Fibroblast of pulmonary artery (primary cell): ENCODE results near the gene SIX1.

Experiments
- DNase-seq: peaks from one replicate; pipeline ENCODE4 v3.0.0-alpha.2; 2010; ENCODE audit warnings: low read depth
- H3K4me3 ChIP-seq: replicated peaks from 2 replicates; pipeline ENCODE4 v1.5.1; 2011; ENCODE audit warnings: low read depth, mild to moderate bottlenecking, control low read depth, low read length, moderate library complexity
- TF ChIP-seq, protein P1 (sequence below): IDR thresholded peaks from 2 replicates; pipeline ENCODE4 v1.5.1; 2011; ENCODE audit warnings: mild to moderate bottlenecking, control low read depth, low read length, inconsistent platforms; ENCODE audit errors: missing control alignments

Gene SIX1

DNA sequence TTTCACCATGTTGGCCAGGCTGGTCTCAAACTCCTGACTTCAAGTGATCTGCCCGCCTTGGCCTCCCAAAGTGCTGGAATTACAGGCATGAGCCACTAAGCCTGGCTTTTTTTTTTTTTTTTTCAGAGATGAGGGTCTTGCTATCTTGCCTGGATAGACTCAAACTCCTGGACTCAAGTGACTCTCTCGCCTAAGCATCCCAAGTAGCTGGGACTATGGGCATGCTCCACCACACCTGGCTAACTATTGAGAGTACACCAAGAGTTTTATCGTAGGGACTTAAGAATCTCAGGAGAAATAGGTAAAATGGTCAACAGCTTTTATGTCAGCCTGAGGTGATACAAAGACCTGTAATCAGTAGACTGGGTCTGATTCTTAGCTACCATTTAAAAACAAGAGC is 31.2 kb upstream of the SIX1 start:
- TF ChIP-seq, protein P1, sequence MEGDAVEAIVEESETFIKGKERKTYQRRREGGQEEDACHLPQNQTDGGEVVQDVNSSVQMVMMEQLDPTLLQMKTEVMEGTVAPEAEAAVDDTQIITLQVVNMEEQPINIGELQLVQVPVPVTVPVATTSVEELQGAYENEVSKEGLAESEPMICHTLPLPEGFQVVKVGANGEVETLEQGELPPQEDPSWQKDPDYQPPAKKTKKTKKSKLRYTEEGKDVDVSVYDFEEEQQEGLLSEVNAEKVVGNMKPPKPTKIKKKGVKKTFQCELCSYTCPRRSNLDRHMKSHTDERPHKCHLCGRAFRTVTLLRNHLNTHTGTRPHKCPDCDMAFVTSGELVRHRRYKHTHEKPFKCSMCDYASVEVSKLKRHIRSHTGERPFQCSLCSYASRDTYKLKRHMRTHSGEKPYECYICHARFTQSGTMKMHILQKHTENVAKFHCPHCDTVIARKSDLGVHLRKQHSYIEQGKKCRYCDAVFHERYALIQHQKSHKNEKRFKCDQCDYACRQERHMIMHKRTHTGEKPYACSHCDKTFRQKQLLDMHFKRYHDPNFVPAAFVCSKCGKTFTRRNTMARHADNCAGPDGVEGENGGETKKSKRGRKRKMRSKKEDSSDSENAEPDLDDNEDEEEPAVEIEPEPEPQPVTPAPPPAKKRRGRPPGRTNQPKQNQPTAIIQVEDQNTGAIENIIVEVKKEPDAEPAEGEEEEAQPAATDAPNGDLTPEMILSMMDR, result no peak
- DNase-seq, result no peak
- H3K4me3 ChIP-seq, result no peak overlapping the region

DNA sequence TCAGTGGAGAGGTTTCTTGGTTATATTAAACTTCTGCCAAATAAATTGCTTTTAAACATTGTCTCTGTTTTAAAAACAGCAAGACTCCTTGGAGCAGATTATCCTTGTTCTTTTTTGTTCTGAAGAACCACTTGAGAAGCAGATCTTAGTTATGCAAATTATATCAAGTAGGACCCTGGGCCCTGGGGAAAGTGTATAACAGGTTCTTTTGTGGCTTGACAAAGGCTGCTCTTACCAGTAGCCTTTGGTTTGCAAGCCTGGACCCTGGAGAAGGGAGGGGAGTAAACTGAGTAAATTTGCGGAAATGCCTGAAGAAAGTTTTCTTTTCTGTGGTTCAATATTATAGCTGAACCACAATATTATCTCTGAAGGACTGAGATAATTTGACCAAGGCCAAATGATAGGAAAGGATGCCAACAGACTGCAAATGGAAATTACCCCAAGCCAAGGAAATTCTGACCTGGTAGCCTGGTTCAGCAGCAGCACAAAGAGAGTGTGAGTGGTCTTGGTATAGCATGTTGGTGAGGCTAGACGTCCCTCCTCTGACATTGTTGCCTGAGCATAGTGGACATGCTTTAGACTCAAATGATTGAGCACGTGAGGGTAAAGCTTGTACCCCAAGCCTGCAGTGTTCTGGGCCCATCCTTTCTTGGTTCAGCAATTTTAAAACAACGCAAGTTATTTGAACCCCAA is 30.4 kb upstream of the SIX1 start:
- TF ChIP-seq, protein P1, result no peak
- H3K4me3 ChIP-seq, result no peak overlapping the region

DNA sequence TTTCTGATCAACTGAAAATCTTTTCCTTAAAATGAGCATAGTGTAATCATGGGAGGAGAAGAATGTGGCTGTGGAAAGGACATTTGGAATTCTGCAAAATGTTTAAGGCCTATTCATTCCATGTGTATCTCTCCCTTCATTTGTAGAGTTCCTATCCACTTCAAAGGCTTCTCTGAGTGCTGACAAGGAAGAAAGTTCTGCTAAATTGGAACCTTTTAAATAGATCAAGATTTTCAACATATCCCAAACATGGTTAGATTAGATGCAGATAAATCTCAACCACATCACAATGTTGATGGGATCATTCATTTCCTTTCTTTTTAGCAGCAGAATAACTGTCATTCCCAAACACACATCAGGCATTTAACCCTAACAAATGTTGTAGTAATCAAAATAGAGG is 28.4 kb upstream of the SIX1 start:
- TF ChIP-seq, protein P1, result no peak
- DNase-seq, result no peak

More for the DNA sequence above, 30.4 kb upstream of the SIX1 start:
- DNase-seq, result no peak

DNA sequence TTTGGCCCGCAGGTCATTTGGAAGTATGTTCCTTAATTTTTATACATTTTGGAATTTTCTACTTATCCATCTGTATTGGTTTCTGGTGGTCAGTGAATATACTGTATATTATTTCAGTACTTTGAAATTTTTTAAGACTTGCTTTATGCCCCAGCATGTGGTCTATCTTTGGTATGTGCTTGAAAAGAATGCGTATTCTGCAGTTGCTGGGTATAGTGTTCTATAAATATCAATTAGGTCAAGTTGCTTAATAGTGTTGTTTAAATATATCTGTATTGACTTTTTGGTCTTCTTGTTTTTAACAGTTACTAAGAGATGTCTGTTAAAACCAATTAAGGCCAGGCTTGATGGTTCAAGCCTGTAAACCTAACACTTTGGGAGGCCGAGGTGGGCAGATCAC is 21.7 kb upstream of the SIX1 start:
- DNase-seq, result no peak
- TF ChIP-seq, protein P1, result no peak

More for the DNA sequence above, 28.4 kb upstream of the SIX1 start:
- no peak overlapping the region for H3K4me3 ChIP-seq

DNA sequence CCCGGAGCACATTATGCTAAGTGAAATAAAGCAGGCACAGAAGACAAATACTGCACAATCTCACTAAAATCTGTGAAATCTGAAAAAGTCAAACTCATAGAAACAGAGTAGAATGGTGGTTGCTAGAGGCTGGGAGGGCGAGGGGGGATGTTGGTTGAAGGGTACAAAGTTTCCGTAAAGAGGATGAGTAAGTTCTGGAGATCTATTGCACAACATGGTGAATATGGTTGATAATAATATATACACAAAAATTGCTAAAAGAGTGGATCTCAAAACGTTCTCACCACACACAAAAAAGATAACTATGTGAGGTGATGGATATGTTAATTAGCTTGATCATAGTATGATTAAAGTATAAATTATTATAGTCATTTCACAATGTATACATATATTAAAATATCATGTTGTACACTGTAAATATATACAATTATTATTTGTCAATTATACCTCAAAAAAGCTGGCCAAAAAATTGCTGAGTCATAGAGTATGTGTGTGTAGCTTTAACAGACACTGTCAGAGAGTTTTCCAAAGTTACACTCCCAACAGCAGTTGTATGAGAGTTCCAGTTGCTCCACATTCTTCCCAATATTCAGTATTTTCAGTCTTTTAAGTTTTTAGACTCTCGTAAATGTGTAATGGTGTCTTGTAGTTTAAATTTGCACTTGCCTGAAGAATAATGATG is 19.3 kb upstream of the SIX1 start:
- TF ChIP-seq, protein P1, result no peak
- DNase-seq, result no peak
- no peak overlapping the region for H3K4me3 ChIP-seq

More for the DNA sequence above, 21.7 kb upstream of the SIX1 start:
- no peak overlapping the region for H3K4me3 ChIP-seq

DNA sequence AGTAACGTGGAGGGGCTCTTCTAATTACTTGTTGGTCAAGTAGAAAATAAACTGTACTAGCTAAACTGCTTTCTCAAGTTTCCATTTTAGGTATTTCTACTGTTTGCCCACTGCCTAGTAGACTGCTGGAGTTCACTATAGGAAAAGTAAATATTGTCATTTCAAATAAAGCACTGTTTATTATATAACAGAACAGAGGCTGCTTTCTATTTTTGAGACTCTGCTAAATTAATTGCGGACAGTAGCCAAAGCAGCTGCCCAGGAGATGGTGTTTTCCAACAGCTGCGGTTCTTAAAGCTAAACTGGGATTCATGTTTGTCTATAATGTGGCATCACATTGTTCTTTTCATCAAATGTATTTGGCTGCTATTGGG is 15.9 kb upstream of the SIX1 start:
- TF ChIP-seq, protein P1, result no peak
- no peak for DNase-seq
- no peak overlapping the region for H3K4me3 ChIP-seq
